NCI-H1105 treated with DMSO at 0.1 percent for 48 hours (cell line): ENCODE data around the gene AGAP1.

Experiments used
- DNase-seq: peaks from one replicate; lab custom pipeline; 2025; lab: John Stamatoyannopoulos, UW

The AGAP1 gene

DNA sequence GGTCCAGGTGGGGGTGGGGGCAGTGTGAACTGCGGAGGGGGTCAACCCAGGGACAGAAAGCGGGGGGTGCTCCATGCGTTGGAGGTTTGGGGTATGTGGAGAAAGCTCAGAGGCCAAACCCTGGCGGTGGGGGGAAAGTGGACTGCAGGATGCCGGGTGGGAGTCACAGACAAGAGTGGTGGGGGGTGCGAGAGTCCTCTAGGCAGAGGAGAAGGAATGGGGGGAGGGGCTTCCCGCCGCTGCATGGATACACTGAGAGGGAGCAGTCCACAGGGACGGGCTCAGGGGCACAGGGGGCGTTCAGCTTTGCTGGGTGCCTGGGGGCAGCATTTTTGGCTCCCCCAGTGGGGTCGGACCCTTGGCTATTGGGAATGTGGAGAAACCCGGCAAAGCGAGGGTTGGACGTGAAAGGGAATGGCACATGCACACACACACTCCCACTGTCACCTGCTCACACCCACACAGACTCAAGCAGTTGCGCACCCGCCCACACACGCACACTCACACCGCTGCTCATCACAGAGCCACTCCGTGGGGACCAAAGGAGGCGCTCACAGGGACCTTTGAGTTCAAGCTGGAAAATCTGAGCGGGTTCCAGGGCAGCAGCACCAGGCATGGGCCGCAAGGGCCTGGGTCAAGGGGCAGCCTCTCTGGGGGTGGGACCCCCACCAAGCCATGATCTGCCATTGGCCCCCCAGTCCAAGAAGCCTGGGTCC lies 666.7 kb downstream of the AGAP1 start:
- DNase-seq = no peak

DNA sequence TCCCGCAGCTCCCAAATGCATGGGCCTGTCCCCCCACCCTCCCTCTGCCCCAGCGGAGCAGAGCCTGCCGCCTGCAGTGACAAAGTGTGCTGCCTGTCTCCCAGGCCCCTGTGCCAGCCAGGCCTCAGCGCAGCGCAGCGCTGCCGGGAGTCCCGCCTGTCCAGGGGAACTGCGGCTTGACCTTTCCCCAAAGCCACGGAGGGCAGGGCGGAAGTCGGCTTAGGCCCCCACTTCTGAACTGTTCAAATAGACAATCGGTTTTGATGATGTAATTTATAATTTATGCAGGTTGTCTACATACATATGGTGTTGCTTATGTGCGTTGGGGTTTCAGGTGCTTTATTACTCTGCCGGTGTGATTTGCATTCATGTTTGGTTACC lies 667.2 kb downstream of the AGAP1 start:
- DNase-seq = no peak

DNA sequence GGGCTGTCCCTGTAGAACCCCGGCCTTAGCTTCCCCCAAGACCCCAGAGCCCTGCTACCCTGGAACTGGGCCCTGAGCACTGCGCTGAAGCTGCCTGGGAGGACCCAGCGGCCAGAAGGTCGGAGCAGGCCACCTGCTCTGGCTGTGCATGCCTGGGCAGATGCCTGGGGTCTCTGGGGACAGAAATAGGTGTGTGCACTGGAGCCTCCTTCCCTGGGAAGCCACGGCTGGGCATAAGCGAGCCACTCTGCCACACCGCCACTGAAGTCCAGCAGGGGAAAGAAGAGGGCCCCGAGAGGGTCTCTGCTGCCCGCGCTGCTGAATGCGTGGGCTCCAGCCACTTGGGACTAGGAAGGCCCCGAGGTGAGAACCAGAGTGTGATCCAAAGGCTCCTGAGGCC lies 667.7 kb downstream of the AGAP1 start:
- no peak for DNase-seq

DNA sequence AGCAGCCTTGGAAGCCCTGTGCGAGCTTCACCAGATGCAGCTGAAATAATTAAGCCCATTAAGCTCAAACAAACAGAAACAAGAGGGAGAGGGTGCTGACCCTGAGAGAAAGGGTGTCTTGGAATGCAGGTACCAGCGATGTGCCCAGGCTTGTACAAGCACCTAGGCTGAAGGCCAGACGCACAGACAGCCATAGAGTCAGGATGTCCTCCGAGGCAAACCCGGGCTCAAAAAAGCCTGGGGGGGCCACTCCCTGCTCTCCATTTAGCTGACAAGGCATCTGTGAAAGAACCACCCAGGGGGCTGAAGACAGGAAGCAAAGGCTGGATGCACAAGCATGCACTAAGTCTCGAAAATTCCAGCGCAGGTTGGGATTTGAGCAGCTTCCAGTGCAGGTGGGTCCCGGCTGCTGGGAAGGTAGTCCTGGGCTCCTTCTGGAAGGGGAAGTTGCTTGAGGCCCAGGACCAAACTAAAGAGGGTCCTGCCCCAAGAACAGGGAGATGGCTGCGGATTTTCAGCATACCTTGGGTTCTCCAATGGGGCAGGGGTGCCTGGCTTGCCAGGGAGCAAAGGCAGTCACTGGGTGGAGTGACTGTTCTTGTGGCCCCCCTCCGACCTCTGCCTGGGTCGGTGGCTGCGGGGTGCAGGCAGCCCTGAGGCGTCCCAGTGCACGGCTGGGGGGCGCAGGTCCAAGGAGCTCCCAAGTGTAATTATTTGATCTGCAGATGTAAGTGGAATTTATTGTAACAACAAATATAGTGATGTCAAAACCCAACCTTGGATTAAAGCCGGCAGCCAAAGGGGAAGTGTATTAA lies 668.4 kb downstream of the AGAP1 start:
- no peak for DNase-seq

DNA sequence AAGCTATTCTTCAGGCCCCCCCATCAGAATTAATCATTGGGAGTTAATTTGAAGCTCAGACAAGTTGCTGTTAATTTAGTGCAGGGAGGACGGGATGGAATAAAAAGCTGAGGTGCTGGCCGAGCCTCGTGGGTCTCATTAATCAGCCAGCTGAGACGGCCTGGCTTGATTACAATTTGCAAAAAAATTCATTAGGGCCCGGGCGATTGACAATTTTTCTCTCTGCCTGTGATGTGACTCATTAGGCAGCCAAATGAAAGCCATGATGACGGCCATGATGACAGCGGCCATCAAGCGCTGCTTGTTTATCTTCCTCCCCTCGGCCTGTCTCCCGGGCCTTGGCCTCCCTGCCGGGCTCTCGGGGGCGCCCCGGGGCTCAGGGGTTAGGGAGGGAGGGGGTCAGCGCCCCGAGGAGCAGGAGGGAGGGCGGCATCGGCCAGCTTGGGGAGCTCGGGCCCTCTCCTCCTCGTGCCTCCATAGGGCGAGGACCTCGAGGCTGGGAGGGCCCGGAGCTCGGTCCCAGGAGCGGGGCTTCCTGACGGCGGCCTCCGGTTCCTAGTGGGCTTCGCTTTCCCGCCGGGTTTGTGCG lies 669.1 kb downstream of the AGAP1 start:
- DNase-seq = no peak

DNA sequence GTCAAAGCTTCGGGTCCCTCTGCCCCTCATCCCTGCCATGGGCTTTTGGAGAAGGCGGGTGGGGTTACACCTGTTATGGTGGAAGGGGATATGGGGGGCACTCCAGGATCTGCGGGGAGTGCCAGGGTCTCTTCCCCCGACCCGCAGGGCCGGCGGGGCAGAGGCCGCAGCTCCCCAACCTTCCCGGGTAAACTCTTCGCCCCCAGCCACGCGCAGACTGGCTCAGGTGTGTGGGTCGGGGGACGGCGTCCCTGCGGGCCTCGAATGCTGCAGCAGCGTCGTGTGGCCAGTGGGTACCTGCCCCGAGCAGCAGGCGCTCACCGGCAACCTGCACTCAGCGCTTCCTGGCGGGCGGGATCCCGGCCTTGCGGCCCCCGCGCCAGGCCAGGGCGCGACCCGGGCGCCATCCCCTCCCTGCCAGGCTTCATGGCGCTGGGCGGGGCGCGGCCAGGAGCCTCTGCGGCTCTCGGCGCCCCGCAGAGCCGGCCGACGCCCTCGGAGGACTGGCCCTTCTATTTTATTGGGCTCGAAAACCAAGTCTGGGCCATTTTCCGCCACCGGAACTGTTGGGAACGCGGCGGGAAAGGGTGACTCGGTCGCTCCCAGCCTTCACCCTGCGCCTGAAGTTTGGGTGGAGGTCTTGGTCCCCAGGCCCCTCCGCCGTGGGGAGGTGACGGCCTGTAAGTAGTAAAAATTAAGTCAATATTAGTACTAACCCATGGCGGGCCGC lies 669.8 kb downstream of the AGAP1 start:
- no peak for DNase-seq

DNA sequence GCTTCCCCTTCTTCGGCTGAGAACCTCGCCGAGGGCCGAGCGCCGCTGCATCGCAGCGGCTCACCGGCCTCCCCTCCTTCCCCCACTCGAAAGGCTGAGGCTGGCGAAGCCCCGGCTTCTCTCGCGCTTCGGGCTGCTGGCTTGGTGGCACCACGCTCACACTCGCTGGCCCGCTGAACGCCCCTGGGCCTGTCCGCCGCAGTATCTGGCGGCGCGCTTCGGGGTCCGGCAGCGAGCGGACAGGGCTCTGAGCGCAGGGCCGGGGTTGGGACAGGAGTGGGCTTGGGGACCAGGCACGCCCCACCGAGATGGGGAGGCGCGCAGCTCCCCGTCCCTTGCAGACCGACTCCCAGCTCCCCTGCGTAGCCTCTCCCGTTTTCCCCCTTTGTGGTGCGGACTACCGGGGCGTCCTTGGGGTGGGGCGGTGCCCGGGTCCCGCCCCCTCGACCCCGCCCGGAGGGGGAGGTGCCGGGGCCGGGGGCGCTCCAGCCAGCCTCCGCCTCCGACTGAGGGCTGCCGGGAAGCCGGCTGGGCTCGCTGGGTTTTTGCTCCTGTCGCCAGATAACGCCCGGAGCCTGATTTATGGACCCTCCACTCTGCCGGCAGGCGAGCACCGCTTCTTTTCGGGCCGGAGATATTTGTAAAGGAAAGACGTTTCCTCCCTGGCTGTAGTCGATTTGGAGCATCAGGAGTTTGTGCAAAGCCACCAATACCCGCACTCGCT lies 670.5 kb downstream of the AGAP1 start:
- DNase-seq = no peak

DNA sequence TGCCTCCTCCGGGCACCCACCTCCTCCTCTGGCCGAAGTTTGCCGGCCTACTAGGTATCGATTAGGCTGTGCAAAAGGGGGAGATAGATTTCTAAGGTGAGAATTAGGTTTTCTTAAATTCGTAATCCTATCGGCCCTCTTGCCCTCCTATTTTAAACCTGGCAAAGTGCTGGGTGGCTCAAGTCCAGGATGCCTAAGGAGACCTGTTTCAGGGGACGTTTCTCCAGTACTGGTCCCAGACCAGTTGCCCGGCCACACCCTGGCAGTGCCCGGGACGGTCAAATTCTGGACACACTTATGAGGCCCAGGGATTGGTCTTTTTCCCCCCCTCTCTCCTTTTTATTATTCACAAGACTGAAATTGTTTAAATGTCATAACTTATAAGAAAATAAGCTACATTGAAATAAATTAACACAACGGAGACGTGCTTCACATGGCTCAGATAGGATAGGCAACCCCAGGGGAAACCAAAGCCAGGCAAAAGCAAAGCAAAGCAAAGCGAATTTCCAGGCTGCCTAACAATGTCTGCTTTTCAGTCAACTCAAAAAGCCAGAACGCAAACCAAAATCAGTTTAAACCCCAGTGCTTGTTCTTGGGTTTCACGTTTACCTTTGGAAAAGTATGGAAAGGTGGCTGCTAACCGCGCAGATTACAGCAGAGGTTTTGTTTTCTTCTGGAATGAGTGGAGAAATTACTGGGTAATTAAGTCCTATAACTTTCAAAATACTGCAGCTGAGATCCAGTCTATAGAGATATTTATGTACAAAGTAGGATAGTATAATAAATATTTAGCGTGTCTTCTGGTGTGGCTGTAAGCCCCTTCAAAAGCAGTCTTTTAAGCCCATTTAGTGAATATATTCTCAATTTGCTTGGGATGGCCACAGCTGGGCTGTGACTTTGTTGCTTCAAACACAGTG lies 671.3 kb downstream of the AGAP1 start:
- DNase-seq = no peak

DNA sequence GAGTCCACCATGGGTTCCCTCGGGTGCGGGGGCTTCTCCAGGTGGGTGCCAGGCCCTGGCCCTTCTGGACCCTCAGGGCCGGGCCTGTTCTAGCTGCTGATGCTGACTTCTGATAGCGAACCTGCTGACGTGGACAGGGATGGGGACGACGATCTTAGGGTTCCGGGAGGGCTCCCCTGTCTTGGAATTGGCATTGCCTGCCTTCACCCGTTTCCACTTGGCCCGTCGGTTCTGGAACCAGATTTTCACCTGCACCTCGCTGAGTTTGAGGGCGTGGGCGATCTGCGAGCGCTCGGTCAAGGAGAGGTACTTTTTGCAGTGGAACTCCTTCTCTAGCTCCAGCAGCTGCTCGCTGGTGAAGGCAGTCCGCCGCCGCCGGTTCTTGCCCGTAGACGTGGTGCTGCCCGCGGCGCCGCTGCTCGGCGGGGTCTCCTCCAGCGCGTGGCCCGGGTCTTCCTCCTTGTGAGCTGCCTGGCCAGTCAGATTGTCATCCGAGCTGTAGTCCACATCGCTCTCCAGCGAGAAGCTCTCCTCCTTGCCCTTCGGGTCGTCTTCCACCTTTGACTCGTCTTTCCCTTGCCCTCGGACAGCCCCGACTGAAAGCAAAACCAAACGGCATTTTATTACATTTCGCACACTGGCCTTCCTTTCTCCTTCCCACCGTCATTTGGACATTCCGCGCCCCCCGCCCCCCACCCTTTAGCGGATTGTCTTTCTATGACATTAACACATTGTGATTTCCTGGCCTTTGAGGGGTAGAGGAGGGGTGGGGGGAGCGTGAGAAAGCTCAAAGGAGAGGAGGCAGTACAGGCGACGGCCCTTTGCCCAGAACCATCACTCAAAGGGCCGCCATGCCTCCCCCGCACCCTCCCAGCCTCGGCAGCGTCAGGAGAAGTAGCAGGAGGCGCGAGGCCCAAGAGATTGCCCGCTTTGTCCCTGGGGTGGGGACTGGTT lies 672.3 kb downstream of the AGAP1 start:
- DNase-seq = no peak

DNA sequence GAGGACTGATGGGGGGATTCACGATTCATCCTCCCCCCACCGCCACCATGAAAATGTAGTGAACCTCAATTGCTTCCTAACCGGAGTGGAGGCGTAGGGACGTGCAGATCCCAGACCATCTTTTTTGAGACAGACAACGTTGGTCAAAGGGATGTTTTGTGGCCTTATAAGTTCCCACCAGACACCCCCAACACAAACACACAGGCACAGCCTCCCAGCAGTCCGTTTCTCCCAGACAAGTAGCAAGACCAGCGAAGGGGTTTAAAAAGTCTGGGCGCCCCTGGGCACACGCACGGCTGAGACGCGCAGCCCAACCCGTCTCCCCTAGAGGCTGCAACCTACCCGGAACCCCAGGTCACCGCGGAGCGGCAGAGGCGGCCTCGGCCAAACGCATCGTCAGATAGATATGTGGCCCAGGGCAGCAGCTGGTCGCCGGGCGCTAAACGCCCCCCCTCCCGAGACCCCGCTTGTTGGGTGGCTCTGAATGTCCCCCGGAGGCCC lies 673.0 kb downstream of the AGAP1 start:
- DNase-seq = no peak

DNA sequence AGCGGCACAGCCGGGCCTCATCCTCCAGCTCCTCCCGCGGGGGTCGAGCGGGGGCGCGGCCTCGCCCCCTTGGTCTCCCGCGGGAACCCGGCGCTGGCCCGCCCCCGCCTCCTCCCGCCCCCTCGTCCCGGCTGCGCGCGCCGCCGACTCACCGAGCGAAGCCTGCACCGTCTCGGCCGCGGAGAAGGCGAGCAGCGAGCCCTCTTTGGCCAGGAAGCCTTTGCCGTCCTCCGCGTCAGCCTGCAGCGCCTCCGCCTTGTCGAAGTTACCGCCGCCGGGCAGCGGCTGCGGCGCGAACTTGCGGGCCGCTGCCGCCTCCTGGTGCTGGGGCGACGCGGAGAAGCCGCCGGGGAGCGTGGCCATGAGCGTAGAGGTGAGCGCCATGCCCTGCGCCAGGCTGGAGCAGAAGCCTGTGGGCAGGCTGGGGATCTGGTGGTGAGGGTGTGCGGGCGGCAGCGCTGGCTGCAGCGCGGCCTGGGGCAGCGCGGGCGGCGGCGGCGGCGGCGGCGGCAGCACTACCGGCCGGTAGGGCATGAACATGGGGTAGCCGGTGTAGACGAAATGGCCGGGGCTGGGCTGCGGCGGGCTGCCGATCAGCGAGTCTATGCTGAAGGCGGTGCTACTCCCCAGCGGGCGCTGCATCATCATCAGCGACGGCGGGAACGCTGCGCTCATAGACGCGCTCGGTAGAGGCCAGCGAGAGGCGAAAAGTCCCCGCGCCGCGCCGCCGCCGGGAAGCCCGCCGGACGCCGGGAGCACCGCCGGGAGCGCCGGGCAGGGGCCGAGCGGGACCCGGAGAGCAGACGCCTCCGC lies 673.7 kb downstream of the AGAP1 start:
- peak; percentile 32 for DNase-seq

DNA sequence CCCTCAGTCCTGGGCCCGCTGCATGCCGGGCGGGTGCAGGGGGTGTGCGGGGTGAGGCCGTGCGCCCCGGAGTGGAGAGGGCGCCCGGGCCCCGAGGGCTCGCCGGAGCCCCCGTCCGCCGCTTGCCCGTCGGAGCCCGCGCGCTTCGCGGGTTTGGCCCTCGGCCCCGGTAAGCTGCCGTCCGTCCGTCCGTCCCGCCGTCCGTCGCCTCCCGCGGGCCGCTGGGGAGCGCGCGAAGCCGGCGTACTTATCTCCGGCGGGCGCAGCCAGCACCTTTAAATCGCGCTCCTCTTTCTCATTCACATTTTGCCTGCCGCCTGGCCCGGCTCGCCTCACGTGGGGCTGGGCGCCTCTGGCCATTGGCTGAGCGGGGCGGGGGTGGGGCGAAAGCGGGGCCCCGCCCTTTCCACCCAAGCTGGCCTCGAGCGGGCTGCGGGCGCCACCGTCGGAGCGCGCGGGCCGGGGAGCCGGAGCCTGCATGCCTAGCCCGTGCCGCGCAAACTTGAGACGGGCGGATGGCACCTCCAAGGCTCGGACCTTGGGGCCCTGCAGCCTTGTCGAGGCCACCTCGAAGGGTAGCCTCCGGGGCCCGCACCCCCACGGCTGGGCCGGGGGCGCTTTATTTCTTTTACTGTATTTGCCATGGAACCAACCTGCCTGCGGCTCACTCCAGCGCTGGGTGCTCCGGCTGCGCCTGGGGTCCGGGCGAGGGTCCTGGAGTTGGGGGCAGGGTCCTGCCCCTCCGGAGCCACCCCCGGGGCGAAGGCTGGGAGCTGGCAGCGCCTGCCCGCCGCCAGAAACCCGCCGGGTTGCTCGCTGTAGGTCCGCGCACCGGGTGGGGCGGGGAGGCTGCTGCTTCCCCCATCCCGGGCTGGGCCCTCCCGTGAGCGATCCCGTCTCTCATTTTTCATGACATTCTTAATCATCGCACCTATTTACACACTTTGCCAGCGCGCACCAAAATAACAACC lies 674.6 kb downstream of the AGAP1 start, which contains the start of gene GBX2:
GBX2 (minus strand) TSS at position 277 of the 971 bp plus-strand sequence. CDS start 415 bp downstream, outside the sequence.
- DNase-seq = peak; percentile 82

DNA sequence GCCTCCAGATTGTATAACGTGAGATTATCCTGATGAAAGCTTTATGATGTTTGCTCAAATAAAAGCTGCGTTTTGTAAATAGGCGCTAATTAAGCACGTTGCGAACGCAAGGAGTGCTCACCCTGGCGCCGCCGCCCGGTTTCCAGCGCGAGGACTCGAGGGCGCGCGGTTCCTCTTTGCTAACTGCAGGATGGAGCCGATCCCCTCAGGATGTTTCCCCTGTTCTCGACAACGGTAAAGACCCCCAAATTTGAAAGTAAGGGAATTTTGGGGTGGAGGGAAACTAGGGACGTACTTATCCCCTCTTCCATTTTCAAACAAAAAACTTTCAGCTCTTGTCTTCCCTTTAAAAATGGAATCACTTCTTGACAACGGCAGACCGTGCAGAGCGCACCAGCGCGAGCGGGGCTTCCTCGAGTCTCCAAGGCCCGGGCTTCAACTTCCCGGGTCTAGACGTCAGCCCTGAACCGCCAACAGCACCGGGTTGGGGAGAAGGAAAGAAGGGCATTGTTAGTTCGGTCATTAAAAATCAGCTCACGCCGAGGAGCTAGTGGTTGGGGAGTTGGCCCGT lies 675.4 kb downstream of the AGAP1 start:
- peak; percentile 56 for DNase-seq

DNA sequence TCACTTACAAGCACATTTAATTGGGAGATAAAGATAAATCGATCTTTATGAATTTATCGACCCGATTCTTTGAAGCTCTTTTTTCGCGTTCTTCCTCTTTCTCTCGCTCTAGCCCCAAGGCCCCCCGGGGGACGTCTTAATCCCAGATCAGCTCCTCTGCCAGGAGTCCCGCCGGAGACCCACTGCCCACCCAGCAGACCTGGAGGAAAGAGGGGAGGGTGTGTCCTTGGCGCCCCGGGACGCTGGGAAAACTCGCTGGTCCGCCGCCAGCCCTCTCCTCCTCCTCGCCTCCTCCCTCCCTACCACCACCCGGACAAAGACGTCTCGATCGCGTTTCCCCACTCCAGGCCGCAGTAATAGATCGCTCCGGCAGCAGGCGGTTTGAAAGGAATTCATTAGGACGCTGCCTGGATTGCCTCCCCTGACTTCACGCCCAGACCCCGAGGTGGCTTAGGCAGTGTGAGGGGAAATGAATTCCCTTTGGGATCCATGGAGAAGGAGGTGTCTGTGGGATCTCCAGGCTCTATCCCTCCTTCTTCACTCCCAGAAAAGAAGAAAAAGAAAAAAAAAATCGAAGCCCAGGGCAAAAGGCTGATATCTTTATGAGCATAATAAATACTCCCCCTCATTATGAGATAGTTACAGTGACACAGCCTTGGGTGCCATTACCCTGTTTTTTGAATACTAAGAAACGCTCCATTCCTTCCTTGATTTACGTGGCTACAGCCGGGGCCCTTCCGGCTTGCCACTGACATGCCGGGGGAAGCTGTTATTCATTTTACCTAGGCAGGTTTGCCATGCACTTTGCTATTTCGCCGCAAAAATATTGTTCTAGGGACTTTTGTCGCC lies 676.1 kb downstream of the AGAP1 start:
- DNase-seq = peak; percentile 25

DNA sequence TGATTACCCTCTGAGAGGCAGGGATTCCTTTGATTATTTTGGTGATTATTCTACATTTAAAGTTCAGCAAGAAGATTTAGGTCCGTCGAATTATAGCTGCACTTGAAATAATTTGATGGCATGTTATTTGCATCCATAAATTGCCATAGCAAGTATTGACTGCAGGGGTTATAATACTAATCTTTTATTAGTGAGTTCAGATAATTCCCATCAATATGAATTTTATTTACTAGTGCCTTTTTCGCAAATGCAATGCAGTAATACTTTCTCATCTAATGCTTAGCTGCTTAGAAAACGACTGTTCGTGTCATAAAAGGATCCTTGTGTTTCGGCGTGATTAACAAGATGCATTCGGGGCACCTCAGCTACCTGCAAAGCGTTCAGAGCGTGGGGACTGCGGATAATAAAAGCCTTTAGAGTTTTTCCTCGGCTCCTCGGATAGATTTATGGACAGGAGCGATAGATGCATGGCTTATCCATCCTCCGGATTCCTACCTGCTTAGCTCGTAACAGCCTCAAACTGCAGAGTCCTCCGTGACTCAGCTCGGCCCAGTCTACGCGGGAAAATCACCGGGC lies 676.8 kb downstream of the AGAP1 start:
- DNase-seq = no peak
